ENCODE measurements around the gene NFILZ. TPM values are rescaled to one million over a fixed set of nuclear protein-coding genes. Genes with fewer than 3 reads are reported as not detected.
"Not testable (repeated sequence)": the region's sequence is repeated elsewhere in the genome, so short reads cannot be mapped to it uniquely, and the experiment has no call there.

The NFILZ gene
- total RNA-seq, 4 donors from 2014 or later, result not detected

- no peaks in the 10 kb centered on the region for H3K9me3 ChIP-seq
- no peak overlapping the region for H3K27ac ChIP-seq
- DNase-seq, result no peak
- TF ChIP-seq CTCF (IDR thresholded peaks at IDR 0.05) (no peak), POLR2A (IDR thresholded peaks at IDR 0.05) (no peak)
- no peaks in the 10 kb centered on the region for H3K27me3 ChIP-seq
- no peak overlapping the region for H3K4me3 ChIP-seq
- H3K36me3 ChIP-seq, result no peaks in the 10 kb centered on the region
- no peaks in the 10 kb centered on the region for H3K4me1 ChIP-seq
Measured at GRCh38 chr19:8616861-8617260, 13.6 kb upstream of the NFILZ start.

GRCh38 chr19:8617325-8617724 lies 13.1 kb upstream of the NFILZ start:
- not testable (repeated sequence) for H3K4me1 ChIP-seq, H3K9me3 ChIP-seq, H3K4me3 ChIP-seq, H3K27me3 ChIP-seq, H3K36me3 ChIP-seq, H3K27ac ChIP-seq, DNase-seq

GRCh38 chr19:8617984-8618383 lies 12.4 kb upstream of the NFILZ start:
- no peaks in the 10 kb centered on the region for H3K4me1 ChIP-seq
- no peaks in the 10 kb centered on the region for H3K27me3 ChIP-seq
- no peaks in the 10 kb centered on the region for H3K36me3 ChIP-seq
- no peaks in the 10 kb centered on the region for H3K9me3 ChIP-seq
- H3K4me3 ChIP-seq, result no peak overlapping the region
- no peak for TF ChIP-seq CTCF (IDR thresholded peaks at IDR 0.05)
- H3K27ac ChIP-seq, result no peak overlapping the region
- DNase-seq, result no peak

- TF ChIP-seq POLR2A (IDR thresholded peaks at IDR 0.05) (no peak), CTCF (IDR thresholded peaks at IDR 0.05) (no peak)
- Histone ChIP-seq H3K4me1 (no peaks in the 10 kb centered on the region), H3K27ac (no peak overlapping the region), H3K9me3 (no peaks in the 10 kb centered on the region), H3K36me3 (no peaks in the 10 kb centered on the region), H3K27me3 (no peaks in the 10 kb centered on the region), H3K4me3 (no peak overlapping the region)
- DNase-seq, result no peak
Measured at GRCh38 chr19:8618751-8619150, 11.7 kb upstream of the NFILZ start.

- not testable (repeated sequence) for H3K27ac ChIP-seq, H3K4me1 ChIP-seq, H3K9me3 ChIP-seq
Measured at GRCh38 chr19:8622886-8623285, 7.5 kb upstream of the NFILZ start.

GRCh38 chr19:8626842-8627241 lies 3.6 kb upstream of the NFILZ start:
- no peaks in the 10 kb centered on the region for H3K9me3 ChIP-seq
- TF ChIP-seq POLR2A (IDR thresholded peaks at IDR 0.05) (no peak), CTCF (IDR thresholded peaks at IDR 0.05) (no peak)
- H3K27ac ChIP-seq, result no peak overlapping the region
- H3K36me3 ChIP-seq, result no peaks in the 10 kb centered on the region
- DNase-seq, result no peak
- no peaks in the 10 kb centered on the region for H3K4me1 ChIP-seq
- no peaks in the 10 kb centered on the region for H3K27me3 ChIP-seq
- H3K4me3 ChIP-seq, result no peak overlapping the region

More at GRCh38 chr19:8622886-8623285, 7.5 kb upstream of the NFILZ start:
- H3K4me3 ChIP-seq, DNase-seq, H3K36me3 ChIP-seq, H3K27me3 ChIP-seq: not testable (repeated sequence)

GRCh38 chr19:8629184-8629583 lies 1.2 kb upstream of the NFILZ start:
- no peak for TF ChIP-seq CTCF (IDR thresholded peaks at IDR 0.05)
- TF ChIP-seq POLR2A (IDR thresholded peaks at IDR 0.05), result no peak
- no peak overlapping the region for H3K4me3 ChIP-seq
- DNase-seq, result no peak
- no peaks in the 10 kb centered on the region for H3K27me3 ChIP-seq
- H3K27ac ChIP-seq, result no peak overlapping the region
- no peaks in the 10 kb centered on the region for H3K9me3 ChIP-seq
- H3K36me3 ChIP-seq, result no peaks in the 10 kb centered on the region
- no peaks in the 10 kb centered on the region for H3K4me1 ChIP-seq
